GM18858 (cell line): ENCODE measurements around the gene LETM1.

Experiments used
- ATAC-seq: cut with Tn5 transposase; IDR thresholded peaks from one replicate; pipeline ENCODE4 v1.9.1; 2021; ENCODE audit not compliant: unreplicated experiment

The LETM1 gene

GRCh38 chr4:1766106-1767060 lies 89.6 kb downstream of the LETM1 start:
- no peak for ATAC-seq

- ATAC-seq: no peak
Measured at GRCh38 chr4:1765409-1766072, 90.4 kb downstream of the LETM1 start.

DNA sequence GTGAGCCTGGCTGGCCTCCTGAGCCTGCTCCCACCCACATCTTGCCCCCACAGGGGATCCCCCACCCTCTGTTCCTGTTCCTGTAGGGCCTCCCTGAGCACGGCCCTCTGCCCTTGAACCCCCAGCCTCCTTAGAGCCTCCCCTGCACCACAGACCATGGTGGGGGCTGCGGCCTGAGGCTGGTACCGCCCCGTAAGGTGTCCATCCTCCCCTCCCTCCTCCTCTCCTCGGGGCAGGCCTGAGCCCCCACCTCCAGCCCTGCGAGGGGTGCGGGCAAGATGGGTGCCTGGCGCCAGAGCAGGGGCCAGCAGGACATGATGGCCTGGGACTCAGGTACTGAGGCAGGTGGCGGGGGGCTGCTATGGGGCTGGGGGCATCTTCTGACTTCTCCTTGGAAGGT lies 91.3 kb downstream of the LETM1 start:
- no peak for ATAC-seq

GRCh38 chr4:1763550-1764080 lies 92.3 kb downstream of the LETM1 start:
- ATAC-seq: no peak

DNA sequence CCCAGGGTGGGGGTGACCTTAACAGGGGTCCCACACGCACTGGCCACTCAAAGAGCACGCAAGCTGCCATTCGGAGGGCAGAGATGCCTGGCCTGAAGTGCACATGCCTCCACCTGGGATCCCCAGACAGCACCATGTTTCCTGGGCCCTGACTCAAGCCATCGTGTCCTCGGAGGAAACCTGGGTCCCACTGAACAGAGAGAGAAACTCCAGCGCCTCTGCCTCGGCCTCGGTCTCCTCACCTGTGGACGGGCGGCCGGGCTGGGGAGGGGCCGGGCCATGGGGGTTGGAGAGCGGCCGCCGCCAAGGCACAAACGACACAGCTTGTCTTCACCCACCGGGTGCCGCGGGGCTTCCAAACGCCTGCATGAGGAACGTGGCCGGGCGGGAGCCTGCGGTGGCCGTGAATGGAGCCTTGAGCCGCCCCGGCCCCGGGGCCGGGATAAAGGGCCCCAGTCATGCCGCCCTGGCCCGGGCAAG lies 92.8 kb downstream of the LETM1 start:
- ATAC-seq: no peak

GRCh38 chr4:1762264-1763010 lies 93.5 kb downstream of the LETM1 start:
- no peak for ATAC-seq
